Measurements from ENCODE around the gene IFT20.

IFT20 gene

DNA sequence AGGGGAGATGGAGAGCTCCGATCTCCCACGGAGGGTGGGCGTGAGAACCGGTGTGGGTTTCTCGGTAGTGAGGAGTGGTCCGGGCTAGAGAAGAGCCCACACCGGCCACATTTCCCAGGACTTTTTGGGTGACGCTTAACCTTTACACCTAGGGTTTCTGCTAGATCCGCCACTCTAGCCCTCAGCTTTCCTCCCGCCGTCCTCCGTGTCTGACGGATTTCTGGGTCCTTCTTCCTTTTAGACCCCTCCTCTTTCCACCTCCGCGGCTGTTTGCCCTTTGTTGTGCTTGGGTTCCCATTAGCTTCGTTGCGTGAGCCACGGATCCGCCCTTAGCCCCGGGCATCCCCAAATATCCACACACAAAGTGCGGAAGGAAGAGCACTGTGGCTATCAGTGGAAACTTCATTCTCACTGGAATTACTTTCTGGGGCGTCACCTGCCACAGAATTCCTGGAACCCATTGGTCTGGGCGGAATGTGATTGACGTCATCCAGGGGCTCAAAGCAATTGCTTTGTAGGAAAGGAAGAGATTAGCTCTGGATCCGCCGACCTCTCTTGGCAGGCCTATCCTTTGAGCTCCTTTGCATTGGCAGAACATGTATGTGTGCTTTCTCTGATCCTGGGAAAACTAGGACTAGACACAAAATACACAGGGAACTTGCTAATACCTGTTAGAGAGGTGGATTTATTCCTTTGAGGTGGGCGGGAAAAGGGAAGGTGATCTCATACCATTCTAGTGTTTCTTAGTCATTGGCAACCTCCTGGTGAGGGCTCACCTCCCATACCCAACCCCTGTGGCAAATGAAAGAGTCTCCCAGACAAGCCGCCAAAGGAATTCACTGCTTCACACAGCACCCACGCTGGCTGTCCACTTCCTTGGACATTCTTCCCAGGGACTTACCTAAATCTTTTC is 943 bp upstream of the IFT20 start:
- peak; percentile 65 for DNase-seq (ENCODE audit: low spot score)

DNA sequence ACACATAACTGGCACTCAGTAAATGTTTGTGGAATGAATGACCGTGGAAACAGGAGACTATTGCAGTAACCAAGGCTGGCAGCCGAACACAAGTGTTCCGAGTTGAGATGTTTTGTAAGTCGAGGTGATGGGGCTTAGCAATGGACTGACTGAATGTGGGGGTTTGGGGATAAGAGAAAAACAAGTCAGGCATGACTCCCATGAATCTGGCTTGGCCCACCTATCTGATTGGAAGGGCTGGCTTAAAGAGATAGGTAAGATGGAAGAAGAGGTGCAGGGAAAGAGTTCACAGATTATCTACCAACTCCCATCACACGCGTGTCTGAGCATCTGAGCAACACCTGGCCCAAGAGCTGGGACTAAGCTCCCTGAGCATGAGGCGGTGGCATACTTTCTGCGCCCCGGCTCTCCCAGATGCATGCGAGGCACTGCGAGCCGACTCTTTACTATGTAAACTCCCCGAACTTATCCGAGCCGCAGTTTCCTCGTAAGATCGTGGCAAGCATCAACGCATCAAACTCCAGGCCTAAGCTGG is 539 bp downstream of the IFT20 start:
- no peak for DNase-seq (ENCODE audit: low spot score)

GRCh38 chr17:28334171-28334570 is 1.1 kb downstream of the IFT20 start:
- DNase-seq (ENCODE audit: low spot score), result no peak

GRCh38 chr17:28333083-28333746 is 2.1 kb downstream of the IFT20 start:
- no peak for DNase-seq (ENCODE audit: low spot score)

DNA sequence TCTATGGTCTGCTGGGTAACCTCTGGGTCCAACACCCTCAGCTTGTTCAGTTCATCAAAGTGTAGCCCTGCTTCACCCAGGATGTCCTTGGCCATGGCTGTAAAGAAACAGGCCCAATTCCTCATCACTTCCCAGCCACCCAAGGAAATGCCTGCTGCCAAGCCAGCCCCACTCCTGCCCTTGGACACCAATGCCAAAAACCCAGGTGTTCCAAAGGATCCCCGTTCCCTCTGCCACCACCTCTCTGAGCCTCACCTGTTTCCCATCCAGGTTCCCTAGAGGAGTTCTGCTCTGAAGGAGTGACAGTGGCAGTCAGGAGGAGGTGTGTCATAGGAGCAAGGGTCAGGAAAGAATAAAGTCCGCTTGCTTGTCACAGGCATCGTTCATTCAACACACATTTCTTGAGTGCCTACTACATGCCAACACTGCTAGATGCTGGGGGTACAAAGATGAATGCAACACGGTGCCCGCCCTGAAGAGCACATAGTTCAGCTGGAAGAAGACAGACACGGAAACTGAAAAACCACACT is 3.3 kb downstream of the IFT20 start:
- DNase-seq (ENCODE audit: low spot score), result no peak

DNA sequence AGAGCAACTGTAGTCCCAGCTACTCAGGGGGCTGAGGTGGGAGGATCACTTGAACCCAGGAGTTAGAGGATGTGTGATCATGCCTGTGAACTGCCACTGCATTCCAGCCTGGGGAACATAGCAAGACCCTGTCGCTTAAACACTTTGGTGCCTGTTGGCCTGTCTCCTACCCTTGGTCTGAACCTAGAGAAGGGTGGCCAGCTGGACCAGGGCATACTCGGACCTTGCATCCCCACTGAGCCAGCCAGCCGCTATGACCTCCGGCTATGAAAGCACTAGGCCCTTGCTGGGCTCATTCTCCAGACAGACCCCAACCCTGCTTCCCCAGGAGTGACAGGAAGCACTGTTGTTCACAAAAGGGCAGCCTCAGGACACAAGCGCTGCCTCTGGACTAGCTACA is 4.6 kb downstream of the IFT20 start:
- no peak for DNase-seq (ENCODE audit: low spot score)

- DNase-seq (ENCODE audit: low spot score), result no peak
These were observed 6.9 kb downstream of the IFT20 start for GRCh38 chr17:28328325-28328724.

- DNase-seq (ENCODE audit: low spot score), result no peak
These were observed 7.6 kb downstream of the IFT20 start for GRCh38 chr17:28327709-28328108.

- DNase-seq (ENCODE audit: low spot score), result no peak
These were observed 8.2 kb downstream of the IFT20 start for GRCh38 chr17:28327031-28327607.

DNA sequence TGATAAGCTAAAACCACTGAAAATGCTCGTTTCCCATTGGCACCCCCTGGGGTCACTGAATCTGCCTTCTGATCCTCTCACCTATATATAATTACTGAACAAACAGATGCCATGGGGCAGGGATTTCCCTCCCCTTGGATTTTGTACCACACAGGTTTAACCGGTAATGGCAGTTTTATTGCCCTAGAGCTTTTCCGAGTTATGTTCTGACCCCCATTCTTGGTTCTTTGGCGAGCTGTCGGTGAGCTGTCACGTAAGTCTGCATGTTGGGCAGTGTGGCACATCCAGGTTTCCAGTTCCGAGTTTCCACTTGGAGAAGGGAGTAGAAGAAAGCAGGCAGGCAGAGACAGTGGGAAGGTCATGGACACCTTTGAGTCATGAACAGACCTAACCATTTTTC is 9.2 kb downstream of the IFT20 start:
- DNase-seq (ENCODE audit: low spot score), result no peak

GRCh38 chr17:28325211-28325610 is 10.1 kb downstream of the IFT20 start:
- DNase-seq (ENCODE audit: low spot score), result no peak

DNA sequence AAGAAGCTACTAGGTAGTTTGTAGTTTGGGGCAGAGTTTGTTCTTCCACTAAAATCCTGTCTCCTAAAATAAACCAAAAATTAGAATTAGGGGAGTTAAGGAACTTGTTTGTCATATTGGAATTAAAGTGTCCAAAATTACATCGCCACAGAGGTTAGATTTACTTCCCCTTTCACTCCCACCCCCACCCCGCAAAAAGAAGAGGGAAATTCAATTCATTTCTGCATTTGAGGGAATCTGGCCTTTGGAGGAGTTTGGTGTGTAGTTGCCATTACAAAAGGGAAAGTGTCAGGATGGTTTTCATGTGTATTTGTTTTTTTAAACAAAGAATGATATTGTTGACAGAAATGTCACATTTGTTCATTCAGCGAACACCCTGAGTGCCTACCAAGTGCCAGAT is 10.5 kb downstream of the IFT20 start:
- no peak for DNase-seq (ENCODE audit: low spot score)

GRCh38 chr17:28324267-28324745 is 11.0 kb downstream of the IFT20 start:
- DNase-seq (ENCODE audit: low spot score), result no peak

DNA sequence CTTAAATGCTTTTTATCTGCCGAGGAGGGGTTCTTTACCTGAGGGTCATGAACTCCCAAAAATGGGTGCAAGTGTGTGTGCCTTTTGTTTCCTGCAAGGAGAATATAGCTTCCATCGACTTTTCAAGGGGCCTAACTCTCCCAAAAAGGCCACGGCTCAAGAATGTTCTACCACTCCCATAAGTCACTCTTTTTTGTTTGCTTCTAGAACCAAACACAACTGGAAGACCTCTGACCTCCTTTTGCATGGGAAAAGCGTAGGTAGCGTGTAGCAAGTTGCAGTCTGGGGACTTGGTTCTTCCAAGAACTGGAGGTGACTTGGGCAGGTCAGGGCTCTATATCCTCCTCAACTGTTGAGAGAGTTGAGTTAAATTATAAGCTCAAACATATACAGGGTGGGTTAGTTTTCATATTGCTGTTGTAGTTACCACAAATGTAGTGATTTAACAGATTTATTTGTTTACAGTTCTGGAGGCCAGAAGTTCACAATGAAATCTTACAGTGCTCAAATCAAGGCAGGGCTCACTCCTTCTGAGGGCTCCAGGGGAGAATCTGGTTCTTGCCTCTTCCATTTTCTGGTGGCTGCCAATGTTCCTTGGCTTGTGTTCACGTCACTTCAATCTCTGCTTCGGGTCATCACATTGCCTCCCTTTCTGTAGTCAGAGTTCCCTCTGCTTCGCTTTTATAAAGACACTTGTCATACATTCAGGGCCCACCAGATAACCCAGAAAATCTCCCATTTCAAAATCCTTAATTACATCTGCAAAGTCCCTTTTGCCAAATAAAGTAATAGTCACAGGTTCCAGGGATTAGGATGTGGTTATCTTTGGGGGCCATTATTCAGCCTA is 14.8 kb downstream of the IFT20 start:
- no peak for DNase-seq (ENCODE audit: low spot score)

GRCh38 chr17:28319598-28319935 is 15.7 kb downstream of the IFT20 start:
- DNase-seq (ENCODE audit: low spot score), result no peak

- DNase-seq (ENCODE audit: low spot score), result peak; percentile 99
These were observed 16.3 kb downstream of the IFT20 start, which contains the start of gene TMEM97 for GRCh38 chr17:28318759-28319597. TSS of gene TMEM97 (plus strand) at chr17:28319200. CDS start at chr17:28319240, 40 bp downstream.

GRCh38 chr17:28317966-28318758 is 17.1 kb downstream of the IFT20 start:
- DNase-seq (ENCODE audit: low spot score), result peak; percentile 61

- no peak for DNase-seq (ENCODE audit: low spot score)
These were observed 17.9 kb downstream of the IFT20 start for GRCh38 chr17:28317099-28317965.
